SW 1271 (cell line): ENCODE results near the gene FPR1.
A peak's percentile ranks its signal among the peaks of the same experiment; 100 is the strongest.

Experiments used
- DNase-seq, 2 experiments: peaks; one replicate each; lab custom pipeline; 2025; lab: John Stamatoyannopoulos, UW

The FPR1 gene

DNA sequence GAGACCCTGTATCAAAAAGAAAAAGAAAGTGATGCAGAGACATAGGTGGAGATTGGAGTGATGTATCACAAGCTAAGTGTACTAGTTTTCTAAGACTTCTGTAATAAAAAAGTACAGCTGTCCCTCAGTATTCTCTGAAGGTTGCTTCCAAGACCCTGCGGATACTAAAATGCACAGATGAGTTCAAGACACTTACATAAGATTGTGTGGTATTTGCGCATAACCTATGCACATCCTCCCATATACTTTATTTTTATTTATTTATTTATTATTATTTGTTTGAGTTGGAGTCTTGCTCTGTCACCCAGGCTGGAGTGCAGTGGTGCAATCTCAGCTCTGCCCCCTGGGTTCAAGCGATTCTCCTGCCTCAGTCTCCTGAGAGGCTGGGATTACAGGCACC lies 14.3 kb downstream of the FPR1 start:
- no peak for DNase-seq

- no peak for DNase-seq
Measured at GRCh38 chr19:51735759-51736449, 15.8 kb downstream of the FPR1 start.

DNA sequence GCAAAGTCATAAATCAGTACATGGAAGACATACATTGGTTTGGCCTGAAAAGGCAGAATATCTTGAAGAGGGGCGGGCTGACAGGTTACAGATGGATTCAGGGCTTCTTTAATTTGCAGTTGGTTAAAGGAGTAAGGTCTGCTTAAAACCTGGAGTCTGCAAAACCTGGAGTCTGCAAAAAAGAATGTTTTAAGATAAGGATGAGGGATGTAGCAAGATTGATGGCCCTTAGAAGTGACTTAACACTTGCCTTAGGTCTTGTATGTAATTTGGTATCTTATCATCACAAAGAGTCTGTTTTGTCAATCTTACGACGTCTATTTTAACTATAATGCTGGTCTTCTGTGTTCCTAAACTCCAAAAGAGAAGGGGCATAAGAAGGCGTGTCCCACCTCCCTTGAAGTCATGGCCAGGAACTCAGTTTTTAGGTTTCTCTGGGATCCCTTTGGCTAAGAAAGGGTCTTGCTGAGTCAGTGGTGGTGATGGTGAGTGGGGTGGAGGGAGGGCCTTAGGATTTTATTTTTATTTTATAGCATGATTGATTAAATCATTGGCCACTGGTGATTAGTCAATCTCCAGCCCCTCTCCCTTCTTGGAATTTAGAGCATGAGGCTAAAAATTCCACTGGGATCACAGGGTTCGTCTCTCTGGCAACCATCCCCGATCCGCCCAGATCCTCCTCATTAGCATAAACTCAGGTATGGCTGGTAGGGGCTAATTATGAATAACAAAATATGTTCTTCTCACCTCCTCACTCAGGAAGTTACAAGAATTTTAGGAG lies 17.7 kb downstream of the FPR1 start:
- DNase-seq, result no peak

DNA sequence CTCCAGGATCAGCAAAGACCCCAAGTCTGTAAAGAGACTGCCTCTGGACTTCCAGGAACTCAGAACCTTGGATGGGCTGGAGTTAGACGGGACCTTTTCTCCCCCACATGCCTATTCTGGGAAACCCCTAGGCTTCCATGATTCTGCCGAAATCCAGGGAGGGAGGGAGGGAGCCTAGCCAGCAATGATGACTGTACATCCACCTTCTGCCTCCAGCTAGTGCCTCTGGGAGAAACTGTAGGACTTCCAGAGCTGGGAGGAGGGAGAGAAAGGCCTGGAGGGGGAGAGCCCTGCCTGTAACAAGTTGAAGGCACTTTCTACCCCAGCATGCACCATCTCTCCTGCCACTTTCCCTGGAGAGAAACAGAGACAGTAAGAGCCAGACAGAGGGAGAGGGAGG lies 21.9 kb downstream of the FPR1 start:
- DNase-seq, result no peak

DNA sequence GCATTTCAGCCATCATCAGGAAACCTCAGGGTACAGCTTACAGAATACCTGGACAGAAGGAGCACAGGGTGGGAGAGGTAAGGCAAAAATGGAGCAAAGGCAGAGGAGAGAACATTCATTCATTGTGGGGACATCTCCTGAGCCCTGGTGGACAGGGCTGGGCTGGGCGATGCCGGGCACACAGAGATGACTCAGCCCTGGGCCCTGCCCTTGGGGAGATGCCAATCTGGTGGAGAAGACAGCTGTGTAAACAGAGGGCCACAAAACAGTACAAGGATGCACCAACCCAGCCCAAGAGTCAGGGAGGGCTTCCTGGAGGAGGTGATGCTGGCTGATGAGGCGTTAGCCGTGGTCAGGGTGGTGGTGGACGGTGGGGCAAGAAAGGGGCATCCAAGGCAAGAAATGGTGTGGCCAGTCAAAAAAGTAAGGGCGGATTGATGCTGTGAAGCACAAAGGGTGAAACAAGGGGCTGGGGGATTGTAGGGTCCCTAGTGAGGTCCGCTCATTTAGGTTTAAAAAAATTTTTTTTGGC lies 24.3 kb downstream of the FPR1 start:
- no peak for DNase-seq

DNA sequence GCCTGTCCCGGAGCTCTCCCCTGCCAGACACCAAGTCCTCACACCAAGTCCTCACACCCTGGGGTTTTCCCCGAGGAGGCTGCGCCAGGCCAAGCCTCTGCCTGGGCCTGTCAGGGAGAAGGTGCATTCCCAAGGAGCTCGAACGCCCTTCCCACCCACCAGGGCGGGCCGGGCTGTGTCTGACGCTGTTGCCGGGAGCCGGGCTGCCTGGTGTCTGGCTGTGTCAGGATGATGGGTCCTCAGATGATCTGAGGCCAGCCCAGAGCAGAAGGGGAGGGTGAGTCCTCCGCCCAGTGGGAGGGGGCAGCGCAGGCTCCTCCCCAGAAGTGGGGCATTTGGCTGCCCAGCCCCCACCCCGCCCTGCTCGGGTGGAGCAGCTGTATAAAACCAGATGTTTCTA lies 25.6 kb downstream of the FPR1 start:
- DNase-seq, result no peak

GRCh38 chr19:51724543-51724942 lies 27.1 kb downstream of the FPR1 start:
- DNase-seq, result no peak

- DNase-seq, result no peak
Measured at GRCh38 chr19:51722492-51722891, 29.2 kb downstream of the FPR1 start.

GRCh38 chr19:51721905-51722304 lies 29.8 kb downstream of the FPR1 start:
- no peak for DNase-seq

GRCh38 chr19:51719251-51719988 lies 32.3 kb downstream of the FPR1 start:
- DNase-seq, result no peak

GRCh38 chr19:51716925-51717324 lies 34.8 kb downstream of the FPR1 start:
- no peak for DNase-seq

DNA sequence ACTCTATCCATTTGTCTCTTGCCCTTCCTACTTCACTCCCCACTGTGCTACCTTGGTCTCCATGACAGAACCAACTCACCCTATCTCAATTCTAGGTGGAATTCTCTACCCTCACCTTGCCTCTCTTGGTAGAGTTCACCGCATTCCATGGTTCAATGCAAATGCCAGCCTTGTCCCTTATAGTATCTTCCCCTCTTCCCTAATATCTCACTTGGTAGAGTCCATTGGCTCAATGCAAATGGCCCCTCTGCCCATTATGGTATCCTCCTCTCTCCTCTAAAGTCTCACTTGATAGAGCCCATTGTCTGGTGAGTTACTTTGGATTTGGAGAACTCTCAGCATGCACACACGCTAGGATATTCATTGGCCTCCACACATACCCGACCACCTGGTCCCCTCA lies 35.8 kb downstream of the FPR1 start:
- DNase-seq, result no peak

GRCh38 chr19:51714848-51715247 lies 36.8 kb downstream of the FPR1 start:
- no peak for DNase-seq

DNA sequence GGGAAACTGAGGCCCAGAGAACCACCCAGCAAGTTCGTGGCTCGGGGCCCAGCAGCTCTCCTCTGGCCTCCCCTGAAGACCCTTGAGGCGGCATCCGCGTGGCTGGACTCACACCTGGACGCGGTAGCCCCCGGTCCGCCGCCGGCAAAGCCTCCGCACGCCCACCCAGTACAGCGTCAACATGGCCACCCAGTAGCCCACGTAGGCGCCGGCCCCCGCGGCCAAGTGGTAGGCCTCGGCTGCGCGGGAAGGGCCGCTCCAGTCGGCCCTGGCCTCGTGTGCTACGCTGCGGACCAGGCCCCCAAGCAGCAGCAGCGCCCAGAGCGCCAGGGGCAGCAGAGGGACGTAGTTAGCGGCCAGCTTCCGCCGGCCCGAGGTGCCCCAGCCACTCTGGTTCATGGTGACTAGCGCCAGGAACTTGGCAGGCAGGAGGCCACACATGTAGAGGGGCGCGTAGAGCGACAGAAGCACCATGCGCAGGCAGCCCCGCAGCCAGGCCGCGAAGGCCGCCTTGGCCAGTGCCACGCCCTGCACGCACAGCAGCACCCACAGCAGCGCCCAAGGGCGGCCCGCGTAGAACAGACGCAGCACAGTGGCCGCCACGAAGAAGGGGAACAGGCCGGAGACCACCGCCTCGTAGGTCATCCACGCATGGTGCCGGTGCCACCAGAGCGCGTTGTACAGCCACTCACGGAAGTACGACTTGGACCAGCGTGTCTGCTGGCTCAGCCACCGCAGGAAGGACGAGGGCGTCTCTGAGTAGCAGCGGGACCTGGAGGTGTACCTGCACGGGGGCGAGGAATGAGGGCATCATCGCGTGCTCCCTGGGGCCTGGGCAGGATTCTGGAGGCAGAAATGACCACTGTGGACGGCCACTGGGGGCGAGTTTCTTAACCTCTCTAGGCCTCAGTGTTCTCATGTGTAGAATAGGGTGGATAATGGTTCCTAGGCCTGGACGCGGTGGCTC lies 38.1 kb downstream of the FPR1 start:
- DNase-seq, result no peak

DNA sequence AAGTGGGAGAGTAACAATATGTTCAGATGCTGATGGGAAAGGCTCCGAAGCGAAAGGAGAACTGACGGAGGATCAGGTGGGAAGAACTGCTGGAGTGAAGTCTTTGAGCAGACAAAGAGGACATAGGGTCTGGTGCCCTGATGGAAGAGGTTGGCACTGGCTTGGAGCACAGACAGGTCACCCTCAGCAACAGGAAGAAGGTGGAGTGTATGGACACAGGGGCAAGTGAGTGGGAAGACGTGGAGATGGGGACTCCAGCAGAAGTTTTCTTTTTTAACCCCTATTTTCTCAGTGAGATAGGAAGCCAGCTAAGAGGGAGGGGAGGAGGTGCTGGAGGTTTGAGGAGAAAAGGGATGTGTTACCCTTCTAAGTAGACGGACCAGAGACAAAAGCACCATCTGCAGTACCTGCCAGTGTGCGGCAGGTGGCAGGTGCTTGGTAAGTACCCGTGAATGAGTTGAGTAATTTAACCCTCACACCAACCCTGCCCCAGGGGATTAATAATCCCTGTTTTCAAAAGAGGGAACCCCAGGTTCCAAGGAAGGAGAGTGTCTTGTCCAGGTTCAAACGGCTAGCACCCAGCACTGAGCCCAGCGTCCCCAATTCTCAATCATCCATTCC lies 39.1 kb downstream of the FPR1 start:
- DNase-seq, result peak in 1 of 2 experiments; percentile 36

DNA sequence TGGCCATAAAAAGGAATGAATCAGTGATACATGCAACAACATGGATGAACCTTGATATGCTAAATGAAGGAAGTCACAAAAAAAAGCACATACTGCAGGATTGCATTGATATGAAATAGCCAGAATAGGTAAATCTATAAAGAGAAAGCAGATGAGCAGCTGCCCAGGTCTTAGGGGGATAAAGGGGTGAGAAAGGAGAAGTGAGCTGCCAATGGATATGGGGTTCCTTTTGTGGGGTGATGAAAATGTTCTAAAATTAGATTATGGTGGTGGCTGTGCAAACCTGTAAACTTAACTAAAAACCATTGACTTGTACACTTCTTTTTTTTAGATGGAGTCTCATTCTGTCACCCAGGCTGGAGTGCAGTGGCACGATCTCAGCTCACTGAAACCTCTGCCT lies 40.0 kb downstream of the FPR1 start:
- DNase-seq, result no peak

DNA sequence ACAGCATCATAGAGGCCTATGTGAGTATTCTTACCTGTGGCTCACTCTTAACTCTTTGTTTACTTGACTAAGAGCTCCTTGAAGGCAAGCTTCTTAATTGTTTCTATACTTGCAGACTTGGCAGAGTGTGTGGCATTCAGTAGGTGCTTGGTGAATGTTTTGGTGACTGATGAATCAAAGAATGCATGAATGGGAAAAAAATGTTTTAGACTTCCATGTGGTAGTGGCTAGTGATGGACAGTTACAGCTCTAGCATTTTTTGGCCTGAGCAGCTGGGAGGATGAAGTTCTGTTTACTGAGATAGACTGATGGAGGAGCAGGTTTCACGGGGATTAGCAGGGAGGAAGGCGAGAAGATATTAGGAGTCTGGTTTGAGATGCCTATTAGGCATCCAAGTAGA lies 41.5 kb downstream of the FPR1 start:
- DNase-seq, result no peak

DNA sequence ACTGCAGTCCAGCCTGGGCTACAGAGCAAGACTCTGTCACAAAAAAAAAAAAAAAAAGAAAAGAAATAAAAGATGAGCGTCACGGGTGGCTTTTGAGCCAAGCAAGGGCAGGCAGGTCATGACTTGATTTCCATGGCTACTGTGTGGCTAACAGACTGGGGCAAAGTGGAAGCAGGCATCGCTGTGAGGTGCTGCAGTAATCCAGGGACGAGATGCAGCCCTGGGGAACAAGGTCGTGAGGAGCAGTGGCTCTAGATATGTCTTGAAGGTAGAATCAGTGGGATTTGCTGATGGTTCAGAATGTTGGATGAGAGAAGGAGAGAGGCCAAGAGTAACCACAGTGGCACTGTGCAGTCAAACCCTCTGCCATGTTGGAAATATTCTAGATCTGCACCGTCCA lies 42.1 kb downstream of the FPR1 start:
- DNase-seq, result no peak

DNA sequence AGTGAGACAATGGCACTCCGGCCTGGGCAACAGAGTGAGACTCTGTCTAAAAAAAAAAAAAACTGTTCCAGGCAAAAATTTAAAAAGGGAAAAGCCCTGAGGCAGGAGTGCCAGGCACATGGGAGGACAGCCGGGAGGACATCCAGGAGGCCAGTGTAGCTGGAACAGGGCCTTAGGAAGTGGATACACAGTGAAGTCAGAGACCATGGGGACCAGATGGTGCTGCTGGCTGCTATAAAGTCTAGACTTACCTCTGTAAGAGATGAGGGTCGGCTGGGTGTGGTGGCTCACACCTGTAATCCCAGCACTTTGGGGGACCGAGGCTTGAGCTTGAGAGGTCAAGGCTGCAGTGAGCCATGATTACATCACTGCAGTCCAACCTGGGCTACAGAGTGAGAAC lies 42.9 kb downstream of the FPR1 start:
- no peak for DNase-seq

DNA sequence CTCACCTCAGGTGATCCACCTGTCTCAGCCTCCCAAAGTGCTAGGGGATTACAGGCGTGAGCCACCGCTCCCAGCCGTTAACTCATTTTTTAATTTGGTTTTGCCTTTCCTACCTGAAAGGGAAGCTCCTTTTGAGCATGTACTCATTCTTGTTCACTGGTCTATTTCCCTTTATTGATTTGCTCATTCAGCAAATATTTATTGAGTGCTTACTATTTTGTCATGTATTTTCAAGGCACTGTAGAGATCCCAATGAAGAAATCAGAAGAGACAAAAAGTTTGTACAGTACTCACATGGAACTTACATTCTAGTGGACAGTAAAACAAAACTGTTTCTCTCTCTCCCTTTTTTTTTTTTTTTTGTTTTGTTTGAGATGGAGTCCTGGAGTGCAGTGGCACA lies 44.8 kb downstream of the FPR1 start:
- no peak for DNase-seq

GRCh38 chr19:51706296-51706695 lies 45.4 kb downstream of the FPR1 start:
- no peak for DNase-seq
